SHP77 treated with DMSO at 0.1 percent for 48 hours (cell line): Measurements from ENCODE around the gene STX16.

Source experiments
- DNase-seq: peaks from one replicate; lab custom pipeline; 2025; lab: John Stamatoyannopoulos, UW

The STX16 gene

GRCh38 chr20:58650776-58651558 is at the start of gene STX16:
Gene STX16 (plus strand): TSS chr20:58651283. CDS start chr20:58652007, 724 bp downstream.
- DNase-seq = peak; percentile 91

GRCh38 chr20:58602124-58602523 is 49.0 kb upstream of the STX16 start:
- no peak for DNase-seq

- DNase-seq = no peak
These were observed 47.4 kb upstream of the STX16 start for GRCh38 chr20:58603721-58604120.

- DNase-seq = no peak
These were observed 46.8 kb upstream of the STX16 start for GRCh38 chr20:58604128-58604881.

GRCh38 chr20:58605292-58606065 is 45.6 kb upstream of the STX16 start:
- DNase-seq = no peak

GRCh38 chr20:58606184-58606583 is 44.9 kb upstream of the STX16 start:
- DNase-seq = no peak

GRCh38 chr20:58608096-58608840 is 42.8 kb upstream of the STX16 start:
- DNase-seq = no peak

GRCh38 chr20:58609026-58609425 is 42.1 kb upstream of the STX16 start:
- no peak for DNase-seq

- DNase-seq = no peak
These were observed 40.8 kb upstream of the STX16 start for GRCh38 chr20:58610071-58610800.

- no peak for DNase-seq
These were observed 40.3 kb upstream of the STX16 start for GRCh38 chr20:58610811-58611210.

- DNase-seq = no peak
These were observed 39.6 kb upstream of the STX16 start for GRCh38 chr20:58611236-58612030.

GRCh38 chr20:58612121-58612691 is 38.9 kb upstream of the STX16 start:
- no peak for DNase-seq

GRCh38 chr20:58613061-58613854 is 37.8 kb upstream of the STX16 start:
- no peak for DNase-seq

GRCh38 chr20:58614366-58614765 is 36.7 kb upstream of the STX16 start:
- DNase-seq = no peak

- no peak for DNase-seq
These were observed 35.9 kb upstream of the STX16 start for GRCh38 chr20:58614984-58615760.

- DNase-seq = no peak
These were observed 34.7 kb upstream of the STX16 start for GRCh38 chr20:58616411-58616810.

GRCh38 chr20:58617158-58617557 is 33.9 kb upstream of the STX16 start:
- no peak for DNase-seq

GRCh38 chr20:58618351-58619076 is 32.6 kb upstream of the STX16 start:
- no peak for DNase-seq
